HG03060 (cell line): ENCODE results near the gene PLEKHJ1.
"Not testable (repeated sequence)": the region's sequence is repeated elsewhere in the genome, so short reads cannot be mapped to it uniquely, and the experiment has no call there.

ENCODE experiments used
- ATAC-seq: cut with Tn5 transposase; IDR thresholded peaks from one replicate; pipeline ENCODE4 v1.9.1; 2021; ENCODE audit warnings: low read depth, moderate number of reproducible peaks; ENCODE audit not compliant: unreplicated experiment

PLEKHJ1 gene

GRCh38 chr19:2207991-2208860, 27.9 kb downstream of the PLEKHJ1 start:
- ATAC-seq = no peak

GRCh38 chr19:2207008-2207407, 29.1 kb downstream of the PLEKHJ1 start:
- ATAC-seq = no peak

- ATAC-seq = no peak
These were observed 33.8 kb downstream of the PLEKHJ1 start for GRCh38 chr19:2202366-2202765.

DNA sequence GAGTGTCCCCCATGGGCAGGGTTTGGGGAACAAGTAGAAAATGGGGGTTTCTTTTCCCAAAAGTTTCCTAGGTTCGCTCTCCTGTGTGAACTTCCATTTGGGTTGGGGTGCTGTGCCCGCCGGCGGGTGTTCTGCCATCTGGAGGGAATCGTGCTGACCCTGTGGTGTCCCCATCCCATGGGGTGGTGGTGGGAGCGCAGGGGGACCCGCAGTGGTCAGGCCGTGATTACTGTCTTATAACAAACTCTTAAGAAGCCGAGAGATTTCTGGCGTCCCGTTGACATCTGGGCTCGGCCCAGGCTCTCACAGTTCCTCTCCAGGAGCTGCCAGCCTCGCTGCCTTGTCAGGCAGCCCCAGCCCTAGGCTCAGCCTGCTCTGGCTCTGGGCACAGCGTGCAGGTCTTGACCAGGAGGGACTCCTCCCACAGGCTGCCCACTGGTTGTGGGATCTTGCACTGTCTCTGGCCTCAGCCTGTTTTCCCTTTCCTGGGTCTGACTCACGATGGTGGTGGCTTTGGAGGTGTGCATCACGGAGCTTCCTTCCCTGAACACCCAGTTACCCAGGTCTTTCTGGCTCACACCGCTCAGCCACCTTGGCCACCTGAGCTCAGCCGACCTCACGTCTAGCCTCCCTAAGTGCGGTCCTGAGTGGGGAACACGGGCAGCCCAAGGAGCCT, 34.5 kb downstream of the PLEKHJ1 start:
- ATAC-seq = no peak

- ATAC-seq = not testable (repeated sequence)
These were observed 35.4 kb downstream of the PLEKHJ1 start for GRCh38 chr19:2200624-2201294.

- ATAC-seq = no peak
These were observed 36.1 kb downstream of the PLEKHJ1 start for GRCh38 chr19:2199861-2200623.

GRCh38 chr19:2199215-2199614, 36.9 kb downstream of the PLEKHJ1 start:
- no peak for ATAC-seq

DNA sequence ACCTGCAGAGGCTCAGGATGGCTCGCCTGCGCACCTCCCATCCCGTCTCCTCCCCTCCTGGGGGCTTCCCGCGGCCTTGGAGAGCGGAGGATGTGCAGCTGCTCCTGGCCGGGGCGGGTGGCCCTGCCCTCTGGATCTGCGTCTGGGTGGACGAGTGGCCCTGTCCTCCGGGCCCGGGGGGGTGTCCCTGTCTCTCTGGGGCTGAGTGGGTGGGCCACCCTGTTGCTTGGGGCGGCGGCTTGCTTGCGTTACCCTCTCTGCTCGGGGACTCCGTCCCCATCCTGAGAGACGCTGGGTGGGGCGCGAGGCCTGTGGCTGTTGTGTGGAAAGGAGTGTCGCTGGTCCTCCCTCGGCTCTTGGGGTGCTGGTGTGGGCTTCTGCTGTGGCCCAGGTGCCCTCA, 37.8 kb downstream of the PLEKHJ1 start:
- no peak for ATAC-seq

DNA sequence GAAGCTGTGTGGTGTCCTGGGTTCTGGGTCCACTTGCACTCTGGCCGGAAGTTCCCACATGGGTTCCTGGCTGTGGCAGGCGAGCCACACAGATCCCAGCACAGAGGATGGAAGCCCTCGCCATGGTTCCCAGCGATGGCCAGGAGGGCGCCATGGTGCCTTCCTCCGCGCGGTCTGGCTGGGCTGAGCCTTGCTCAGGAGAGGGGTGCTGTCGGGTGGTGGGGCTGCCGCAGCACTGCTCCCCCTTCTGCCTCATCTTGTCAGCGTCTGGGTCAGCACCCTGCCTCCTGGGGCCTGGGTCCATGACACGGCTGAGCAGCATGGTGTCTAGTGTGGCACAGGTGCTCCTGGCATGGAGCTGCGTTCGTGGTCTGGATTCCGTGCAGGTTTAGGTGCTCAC, 38.9 kb downstream of the PLEKHJ1 start:
- ATAC-seq = no peak

GRCh38 chr19:2195914-2196313, 40.2 kb downstream of the PLEKHJ1 start:
- no peak for ATAC-seq

- ATAC-seq = no peak
These were observed 40.8 kb downstream of the PLEKHJ1 start for GRCh38 chr19:2195361-2195760.

- ATAC-seq = no peak
These were observed 41.5 kb downstream of the PLEKHJ1 start for GRCh38 chr19:2194513-2195078.

GRCh38 chr19:2193807-2194206, 42.3 kb downstream of the PLEKHJ1 start:
- ATAC-seq = no peak

DNA sequence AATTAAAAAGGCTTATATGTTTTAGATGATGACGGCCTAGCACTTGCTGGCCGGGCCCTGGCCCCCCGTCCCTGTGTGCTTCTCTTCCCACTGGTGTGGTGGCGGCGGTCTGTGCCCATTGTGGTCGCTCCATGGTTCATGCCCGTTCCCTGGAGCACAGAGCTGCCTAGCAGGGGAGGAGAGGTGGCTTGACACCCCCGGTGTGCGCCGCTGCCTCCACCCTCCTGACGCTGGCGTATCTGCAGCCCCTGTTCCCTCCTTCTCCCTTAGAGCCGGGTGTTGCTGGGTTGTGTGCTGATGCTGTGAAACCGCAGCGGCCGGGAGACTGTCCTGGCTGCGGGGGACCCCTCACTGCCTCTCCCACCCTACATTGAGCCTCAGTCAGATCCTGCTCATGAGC, 43.3 kb downstream of the PLEKHJ1 start:
- no peak for ATAC-seq

GRCh38 chr19:2191456-2192310, 44.4 kb downstream of the PLEKHJ1 start:
- no peak for ATAC-seq

DNA sequence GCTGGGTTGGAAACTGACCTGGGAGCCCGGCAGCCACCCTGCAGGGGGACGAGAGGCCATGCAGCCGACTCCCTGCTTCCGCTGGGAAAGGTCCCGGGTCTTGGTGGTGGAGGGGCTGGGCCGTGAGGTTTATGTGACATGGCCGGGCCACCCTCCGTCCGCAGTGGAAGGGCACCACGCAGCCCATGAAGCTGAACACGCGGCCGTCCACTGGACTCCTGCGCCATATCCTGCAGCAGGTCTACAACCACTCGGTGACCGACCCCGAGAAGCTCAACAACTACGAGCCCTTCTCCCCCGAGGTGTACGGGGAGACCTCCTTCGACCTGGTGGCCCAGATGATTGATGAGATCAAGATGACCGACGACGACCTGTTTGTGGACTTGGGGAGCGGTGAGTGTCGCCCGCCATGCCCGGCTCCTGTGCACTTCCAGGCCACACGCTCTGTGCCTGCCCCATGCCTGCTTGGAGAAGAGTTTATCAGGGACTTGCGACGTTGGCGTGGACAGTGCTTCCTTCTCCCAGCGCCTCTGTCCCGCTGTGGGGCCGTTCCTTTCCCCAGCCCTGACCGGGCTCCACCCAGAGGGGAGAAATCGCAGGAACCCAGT, 45.2 kb downstream of the PLEKHJ1 start:
- ATAC-seq = no peak

- ATAC-seq = no peak
These were observed 46.2 kb downstream of the PLEKHJ1 start for GRCh38 chr19:2189880-2190279.

DNA sequence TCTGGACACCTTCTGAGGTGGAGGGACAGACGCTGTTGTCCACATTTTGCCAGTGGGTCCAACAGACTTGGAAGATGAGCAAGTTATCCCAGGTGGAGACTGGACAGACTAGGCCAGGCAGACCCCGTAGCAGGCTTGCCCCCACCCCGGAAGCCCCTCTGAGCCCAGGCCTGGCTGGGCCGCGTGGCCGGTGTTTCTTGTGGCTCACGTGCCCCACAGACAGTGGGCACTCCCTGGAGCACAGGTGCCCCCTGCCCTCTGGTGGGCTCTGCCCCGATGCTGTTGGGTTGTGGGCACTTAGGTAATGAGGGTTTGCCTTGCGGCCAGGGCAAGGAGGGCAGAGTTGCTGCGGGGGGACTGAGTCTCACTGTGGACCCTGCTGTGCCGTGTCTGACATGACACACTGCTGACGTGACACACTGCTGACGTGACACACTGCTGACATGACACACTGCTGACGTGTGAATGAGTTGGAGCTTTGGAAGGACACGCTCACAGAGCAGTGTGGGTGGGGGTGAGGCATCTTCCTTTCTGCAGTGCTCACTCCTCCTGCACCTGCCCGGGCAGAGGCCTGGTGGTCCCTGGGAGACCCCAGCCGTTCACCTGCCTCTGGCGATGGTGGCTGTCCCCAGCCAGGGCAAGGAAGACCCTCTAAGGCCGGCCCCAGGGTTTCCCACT, 47.3 kb downstream of the PLEKHJ1 start:
- no peak for ATAC-seq
